Neural cell (in vitro differentiated cells): ENCODE results near the gene RIN3. TPM values are rescaled to one million over a fixed set of nuclear protein-coding genes. Genes with fewer than 3 reads are reported as not detected.

Experiments
- H2AFZ ChIP-seq: fragments of 200-600, 300-800 bp; sonication (generic), shearing (Covaris generic); 2 replicates; pipeline ENCODE4 v1.6.0; 2014; ENCODE audit warnings: low read depth, mild to moderate bottlenecking, antibody characterized with exemption, low read length, moderate library complexity
- H3F3A ChIP-seq: fragments of 200-600 bp; shearing (Covaris generic); 2 replicates; pipeline ENCODE4 v1.6.1; 2016; ENCODE audit warnings: mild to moderate bottlenecking, moderate library complexity, mixed read lengths, antibody characterized with exemption, low read length; ENCODE audit not compliant: insufficient read depth, poor library complexity, severe bottlenecking
- H3K27ac ChIP-seq: fragments of 200-600, 300-800 bp; sonication (generic), shearing (Covaris generic); 2 replicates; pipeline ENCODE4 v1.5.1; 2014; ENCODE audit warnings: mild to moderate bottlenecking, low read length, moderate library complexity
- H3K27me3 ChIP-seq: fragments of 300-800, 200-600 bp; sonication (generic), shearing (Covaris generic); 2 replicates; pipeline ENCODE4 v1.6.0; 2014; ENCODE audit warnings: mild to moderate bottlenecking, low read depth, low read length, moderate library complexity; ENCODE audit not compliant: insufficient read depth
- H3K36me3 ChIP-seq: fragments of 300-800, 200-600 bp; sonication (generic), shearing (Covaris generic); 2 replicates; pipeline ENCODE4 v1.5.1; 2014; ENCODE audit warnings: mild to moderate bottlenecking, antibody characterized with exemption, low read length, moderate library complexity; ENCODE audit not compliant: insufficient read depth
- H3K4me2 ChIP-seq: fragments of 300-800, 200-600 bp; sonication (generic), shearing (Covaris generic); 2 replicates; pipeline ENCODE4 v1.6.0; 2014; ENCODE audit warnings: mild to moderate bottlenecking, low read length
- H3K4me3 ChIP-seq: fragments of 300-800, 200-600 bp; sonication (generic), shearing (Covaris generic); 2 replicates; pipeline ENCODE4 v1.5.1; 2014; ENCODE audit warnings: mild to moderate bottlenecking, low read length, moderate library complexity
- H3K79me2 ChIP-seq: fragments of 200-600 bp; shearing (Covaris generic); replicated peaks from 2 replicates; pipeline ENCODE4 v1.6.0; 2014; ENCODE audit warnings: mild to moderate bottlenecking, low read length, moderate library complexity; ENCODE audit not compliant: insufficient read depth
- H3K9ac ChIP-seq: fragments of 300-800, 200-600 bp; sonication (generic), shearing (Covaris generic); 2 replicates; pipeline ENCODE4 v1.6.1; 2016; ENCODE audit warnings: mild to moderate bottlenecking, low read length, mixed read lengths
- H3K9me2 ChIP-seq: fragments of 200-600 bp; shearing (Covaris generic); 2 replicates; pipeline ENCODE4 v1.6.1; 2016; ENCODE audit warnings: mild to moderate bottlenecking, low read length, mixed read lengths; ENCODE audit not compliant: insufficient read depth
- H3K9me3 ChIP-seq: fragments of 200-600, 300-800 bp; sonication (generic), shearing (Covaris generic); 2 replicates; pipeline ENCODE4 v1.6.1; 2016; ENCODE audit warnings: mild to moderate bottlenecking, mixed run types, low read length, moderate library complexity, mixed read lengths
- H4K20me1 ChIP-seq: fragments of 200-600 bp; shearing (Covaris generic); 2 replicates; pipeline ENCODE4 v1.6.1; 2016; ENCODE audit warnings: mild to moderate bottlenecking, mixed run types; ENCODE audit not compliant: insufficient read depth
- EP300 ChIP-seq: fragments of 450-650 bp; conservative IDR thresholded peaks from 2 replicates; pipeline ENCODE4 v1.6.1; 2014; ENCODE audit warnings: antibody characterized with exemption, mild to moderate bottlenecking, moderate library complexity; ENCODE audit not compliant: poor library complexity, severe bottlenecking
- EZH2 ChIP-seq: fragments of 200-600, 300-800 bp; shearing (Covaris generic), sonication (generic); IDR thresholded peaks from 2 replicates; pipeline ENCODE4 v1.6.1; 2014; ENCODE audit warnings: antibody characterized with exemption, low read length, borderline replicate concordance, mild to moderate bottlenecking; ENCODE audit not compliant: insufficient read depth, poor library complexity, severe bottlenecking
- MXI1 ChIP-seq: fragments of 450-650 bp; conservative IDR thresholded peaks from 2 replicates; pipeline ENCODE4 v1.6.1; 2014; ENCODE audit warnings: antibody characterized with exemption, mild to moderate bottlenecking; ENCODE audit not compliant: poor library complexity, severe bottlenecking
- POLR2AphosphoS5 ChIP-seq: IDR thresholded peaks from 2 replicates; pipeline ENCODE4 v1.6.1; 2012
- RAD21 ChIP-seq: fragments of 450-650 bp; conservative IDR thresholded peaks from 2 replicates; pipeline ENCODE4 v1.6.1; 2014; ENCODE audit warnings: antibody characterized with exemption, mild to moderate bottlenecking, moderate library complexity
- SMC3 ChIP-seq: fragments of 450-650 bp; conservative IDR thresholded peaks from 2 replicates; pipeline ENCODE4 v1.6.1; 2014; ENCODE audit warnings: antibody characterized with exemption, mild to moderate bottlenecking, moderate library complexity; ENCODE audit not compliant: poor library complexity
- TAF1 ChIP-seq: IDR thresholded peaks from 2 replicates; pipeline ENCODE4 v1.6.1; 2012; ENCODE audit warnings: low read depth
- polyA plus RNA-seq: library from polyadenylated mRNA; depleted of rRNA; stranded (reverse); fragments of >200 nt; gene quantifications from 2 replicates; pipeline ENCODE4 v1.2.3, GENCODE V29; 2014
- TF ChIP-seq, protein P1 (sequence below): IDR thresholded peaks from 2 replicates; pipeline ENCODE4 v1.6.1; 2012; ENCODE audit warnings: borderline replicate concordance
- TF ChIP-seq, protein P2 (sequence below): fragments of 450-650 bp; IDR thresholded peaks from 2 replicates; pipeline ENCODE4 v1.5.1; 2014; ENCODE audit warnings: antibody characterized with exemption, mild to moderate bottlenecking, moderate library complexity; ENCODE audit not compliant: poor library complexity, severe bottlenecking

The RIN3 gene
- polyA plus RNA-seq, 1 donor from 2014 or later, result not detected

- no peaks in the 10 kb centered on the region for H3K9me3 ChIP-seq
- H3K79me2 ChIP-seq, result no peaks in the 10 kb centered on the region
- H3K4me2 ChIP-seq, result no peak overlapping the region
- H3K9ac ChIP-seq, result no peak overlapping the region
- no peaks in the 10 kb centered on the region for H3K36me3 ChIP-seq
- H3K27me3 ChIP-seq, result no peaks in the 10 kb centered on the region
- H3K27ac ChIP-seq, result no peak overlapping the region
- H3K4me3 ChIP-seq, result no peak overlapping the region
- TF ChIP-seq EP300, result no peak
- TF ChIP-seq TAF1, result no peak
- H3F3A ChIP-seq, result no peaks in the 10 kb centered on the region
- H2AFZ ChIP-seq, result no peak overlapping the region
- no peaks in the 10 kb centered on the region for H4K20me1 ChIP-seq
- no peaks in the 10 kb centered on the region for H3K9me2 ChIP-seq
These were observed 24.0 kb upstream of the RIN3 start for GRCh38 chr14:92489394-92490238.

- no peaks in the 10 kb centered on the region for H3K27me3 ChIP-seq
- H3F3A ChIP-seq, result no peaks in the 10 kb centered on the region
- no peaks in the 10 kb centered on the region for H3K36me3 ChIP-seq
- H3K9me2 ChIP-seq, result no peaks in the 10 kb centered on the region
- no peak overlapping the region for H3K27ac ChIP-seq
- H3K4me3 ChIP-seq, result no peak overlapping the region
- H3K79me2 ChIP-seq, result no peaks in the 10 kb centered on the region
- H3K9me3 ChIP-seq, result no peaks in the 10 kb centered on the region
- no peak for TF ChIP-seq POLR2AphosphoS5
- TF ChIP-seq RAD21, result no peak
- TF ChIP-seq MXI1, result no peak
- TF ChIP-seq, protein P1, sequence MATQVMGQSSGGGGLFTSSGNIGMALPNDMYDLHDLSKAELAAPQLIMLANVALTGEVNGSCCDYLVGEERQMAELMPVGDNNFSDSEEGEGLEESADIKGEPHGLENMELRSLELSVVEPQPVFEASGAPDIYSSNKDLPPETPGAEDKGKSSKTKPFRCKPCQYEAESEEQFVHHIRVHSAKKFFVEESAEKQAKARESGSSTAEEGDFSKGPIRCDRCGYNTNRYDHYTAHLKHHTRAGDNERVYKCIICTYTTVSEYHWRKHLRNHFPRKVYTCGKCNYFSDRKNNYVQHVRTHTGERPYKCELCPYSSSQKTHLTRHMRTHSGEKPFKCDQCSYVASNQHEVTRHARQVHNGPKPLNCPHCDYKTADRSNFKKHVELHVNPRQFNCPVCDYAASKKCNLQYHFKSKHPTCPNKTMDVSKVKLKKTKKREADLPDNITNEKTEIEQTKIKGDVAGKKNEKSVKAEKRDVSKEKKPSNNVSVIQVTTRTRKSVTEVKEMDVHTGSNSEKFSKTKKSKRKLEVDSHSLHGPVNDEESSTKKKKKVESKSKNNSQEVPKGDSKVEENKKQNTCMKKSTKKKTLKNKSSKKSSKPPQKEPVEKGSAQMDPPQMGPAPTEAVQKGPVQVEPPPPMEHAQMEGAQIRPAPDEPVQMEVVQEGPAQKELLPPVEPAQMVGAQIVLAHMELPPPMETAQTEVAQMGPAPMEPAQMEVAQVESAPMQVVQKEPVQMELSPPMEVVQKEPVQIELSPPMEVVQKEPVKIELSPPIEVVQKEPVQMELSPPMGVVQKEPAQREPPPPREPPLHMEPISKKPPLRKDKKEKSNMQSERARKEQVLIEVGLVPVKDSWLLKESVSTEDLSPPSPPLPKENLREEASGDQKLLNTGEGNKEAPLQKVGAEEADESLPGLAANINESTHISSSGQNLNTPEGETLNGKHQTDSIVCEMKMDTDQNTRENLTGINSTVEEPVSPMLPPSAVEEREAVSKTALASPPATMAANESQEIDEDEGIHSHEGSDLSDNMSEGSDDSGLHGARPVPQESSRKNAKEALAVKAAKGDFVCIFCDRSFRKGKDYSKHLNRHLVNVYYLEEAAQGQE, result no peak
- no peak for TF ChIP-seq TAF1
- TF ChIP-seq, protein P2, sequence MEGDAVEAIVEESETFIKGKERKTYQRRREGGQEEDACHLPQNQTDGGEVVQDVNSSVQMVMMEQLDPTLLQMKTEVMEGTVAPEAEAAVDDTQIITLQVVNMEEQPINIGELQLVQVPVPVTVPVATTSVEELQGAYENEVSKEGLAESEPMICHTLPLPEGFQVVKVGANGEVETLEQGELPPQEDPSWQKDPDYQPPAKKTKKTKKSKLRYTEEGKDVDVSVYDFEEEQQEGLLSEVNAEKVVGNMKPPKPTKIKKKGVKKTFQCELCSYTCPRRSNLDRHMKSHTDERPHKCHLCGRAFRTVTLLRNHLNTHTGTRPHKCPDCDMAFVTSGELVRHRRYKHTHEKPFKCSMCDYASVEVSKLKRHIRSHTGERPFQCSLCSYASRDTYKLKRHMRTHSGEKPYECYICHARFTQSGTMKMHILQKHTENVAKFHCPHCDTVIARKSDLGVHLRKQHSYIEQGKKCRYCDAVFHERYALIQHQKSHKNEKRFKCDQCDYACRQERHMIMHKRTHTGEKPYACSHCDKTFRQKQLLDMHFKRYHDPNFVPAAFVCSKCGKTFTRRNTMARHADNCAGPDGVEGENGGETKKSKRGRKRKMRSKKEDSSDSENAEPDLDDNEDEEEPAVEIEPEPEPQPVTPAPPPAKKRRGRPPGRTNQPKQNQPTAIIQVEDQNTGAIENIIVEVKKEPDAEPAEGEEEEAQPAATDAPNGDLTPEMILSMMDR, result no peak
- no peak for TF ChIP-seq EP300
- no peak for TF ChIP-seq EZH2
- no peak for TF ChIP-seq SMC3
- no peak overlapping the region for H3K9ac ChIP-seq
- no peak overlapping the region for H3K4me2 ChIP-seq
- no peak overlapping the region for H2AFZ ChIP-seq
- H4K20me1 ChIP-seq, result no peaks in the 10 kb centered on the region
These were observed 23.2 kb upstream of the RIN3 start for GRCh38 chr14:92490239-92490959.
